ENCODE results near the gene NAA50.
A peak's percentile ranks its signal among the peaks of the same experiment; 100 is the strongest.

Gene NAA50

GRCh38 chr3:113745756-113746547 is at the start of gene NAA50:
Gene NAA50, minus strand, starts transcription at chr3:113746249. Its CDS starts 300 bp downstream, at chr3:113745949.
- DNase-seq: peak; percentile 93

- no peak for DNase-seq
Observed at GRCh38 chr3:113795693-113796092, 49.6 kb upstream of the NAA50 start.

- DNase-seq: no peak
Observed at GRCh38 chr3:113794526-113794925, 48.5 kb upstream of the NAA50 start.

GRCh38 chr3:113791381-113791780 is 45.3 kb upstream of the NAA50 start:
- DNase-seq: no peak

- DNase-seq: no peak
Observed at GRCh38 chr3:113783980-113784379, 37.9 kb upstream of the NAA50 start.

- DNase-seq: no peak
Observed at GRCh38 chr3:113783463-113783862, 37.4 kb upstream of the NAA50 start.

- no peak for DNase-seq
Observed at GRCh38 chr3:113776564-113776963, 30.5 kb upstream of the NAA50 start.

- no peak for DNase-seq
Observed at GRCh38 chr3:113775516-113775915, 29.5 kb upstream of the NAA50 start.

- no peak for DNase-seq
Observed at GRCh38 chr3:113773381-113773780, 27.3 kb upstream of the NAA50 start.

- no peak for DNase-seq
Observed at GRCh38 chr3:113771993-113772392, 25.9 kb upstream of the NAA50 start.

- no peak for DNase-seq
Observed at GRCh38 chr3:113769551-113769950, 23.5 kb upstream of the NAA50 start.

GRCh38 chr3:113764698-113765097 is 18.6 kb upstream of the NAA50 start:
- DNase-seq: no peak

GRCh38 chr3:113758389-113759024 is 12.5 kb upstream of the NAA50 start:
- no peak for DNase-seq

- DNase-seq: no peak
Observed at GRCh38 chr3:113754494-113755159, 8.6 kb upstream of the NAA50 start.

- DNase-seq: no peak
Observed at GRCh38 chr3:113753376-113753985, 7.4 kb upstream of the NAA50 start.

- no peak for DNase-seq
Observed at GRCh38 chr3:113751141-113751540, 5.1 kb upstream of the NAA50 start.

- DNase-seq: peak; percentile 51
Observed at GRCh38 chr3:113747283-113748046, 1.4 kb upstream of the NAA50 start.

- DNase-seq: peak; percentile 91
Observed at GRCh38 chr3:113746548-113747282, 666 bp upstream of the NAA50 start, which contains the start of gene ATP6V1A. Gene ATP6V1A, plus strand, starts transcription at chr3:113747035. Its CDS starts 31,719 bp downstream, at chr3:113778754.

GRCh38 chr3:113744941-113745755 is 901 bp downstream of the NAA50 start:
- DNase-seq: peak; percentile 85

- DNase-seq: no peak
Observed at GRCh38 chr3:113743006-113743630, 2.9 kb downstream of the NAA50 start.

Measured in DMS79 treated with DMSO at 0.1 percent for 48 hours (cell line).